GM12878 (cell line): Measurements from ENCODE around the gene CABLES1. TPM values are rescaled to one million over a fixed set of nuclear protein-coding genes. Genes with fewer than 3 reads are reported as not detected.

Experiments
- ATAC-seq: fragments of 200-7000 bp; cut with Tn5 transposase; 3 replicates; pipeline ENCODE4 v1.9.1; 2020; ENCODE audit warnings: mild to moderate bottlenecking, moderate library complexity
- BruUV-seq: library from RNA; stranded (reverse); fragments of 400-500 nt; replicated peaks from 2 replicates; lab custom pipeline; 2021; lab: Mats Ljungman, UMichigan
- CTCF ChIA-PET: fragments of 300-600 bp; sonication (Branson Sonifier 250); formaldehyde crosslinking; extraction: SDS; loops from one replicate; lab custom pipeline; 2021; ENCODE audit warnings: inconsistent platforms; lab: Yijun Ruan, JAX
- POLR2A ChIA-PET: fragments of 350-600 bp; formaldehyde crosslinking; extraction: SDS; loops from one replicate; lab custom pipeline; 2021; ENCODE audit warnings: inconsistent platforms; lab: Charles Lee
- RAD21 ChIA-PET: fragments of 300-600 bp; sonication (Branson Sonifier 250); formaldehyde crosslinking; loops from one replicate; lab custom pipeline; 2023; ENCODE audit warnings: antibody characterized with exemption; ENCODE audit not compliant: unreplicated experiment; lab: Charles Lee
- SMC1A ChIA-PET: fragments of 300-600 bp; sonication (Branson Sonifier 250); formaldehyde crosslinking; loops from one replicate; lab custom pipeline; 2023; ENCODE audit not compliant: unreplicated experiment, uncharacterized antibody; lab: Charles Lee
- DNase-seq: peaks from one replicate; pipeline ENCODE4 v3.0.0-alpha.2; 2011; ENCODE audit warnings: low read depth, low spot score
- FAIRE-seq: peaks from 3 replicates; lab custom pipeline; 2011; peaks lifted over from hg19 to GRCh38; lab: Jason Lieb, UNC
- H2AFZ ChIP-seq: 2 replicates; pipeline ENCODE4 v1.6.0; 2011; ENCODE audit warnings: low read depth, low read length, control low read depth; ENCODE audit not compliant: control insufficient read depth
- H3K27ac ChIP-seq: 2 replicates; pipeline ENCODE4 v1.5.1; 2011; ENCODE audit warnings: control low read depth; ENCODE audit not compliant: control insufficient read depth, insufficient read depth
- H3K27me3 ChIP-seq, 2 experiments: replicated peaks in 1 of 2; 2 replicates each; pipeline versions ENCODE4 v1.6.0 to v1.6.1; 2011; ENCODE audit warnings: low read length in 1 of 2; ENCODE audit not compliant: control insufficient read depth in 2 of 2, insufficient read depth in 2 of 2
- H3K36me3 ChIP-seq, 2 experiments: 2 replicates each; pipeline ENCODE4 v1.5.1; 2011; ENCODE audit warnings: low read length in 1 of 2; ENCODE audit not compliant: control insufficient read depth in 2 of 2, insufficient read depth in 2 of 2
- H3K4me1 ChIP-seq: 2 replicates; pipeline ENCODE4 v1.6.1; 2011; ENCODE audit warnings: mild to moderate bottlenecking, low read length, moderate library complexity, mixed read lengths; ENCODE audit not compliant: control insufficient read depth, insufficient read depth
- H3K4me2 ChIP-seq: 2 replicates; pipeline ENCODE4 v1.6.0; 2011; ENCODE audit warnings: control low read depth; ENCODE audit not compliant: control insufficient read depth, insufficient read depth
- H3K4me3 ChIP-seq: fragments of 200-600 bp; sonication (generic); 2 replicates; pipeline ENCODE4 v1.5.1; 2016
- H3K79me2 ChIP-seq: 2 replicates; pipeline ENCODE4 v1.6.0; 2011; ENCODE audit warnings: low read length; ENCODE audit not compliant: control insufficient read depth, insufficient read depth
- H3K9ac ChIP-seq: 2 replicates; pipeline ENCODE4 v1.8.0; 2011; ENCODE audit warnings: low read length, control low read depth, mixed read lengths; ENCODE audit not compliant: control insufficient read depth, insufficient read depth
- H3K9me3 ChIP-seq: replicated peaks from 3 replicates; pipeline ENCODE4 v1.5.1; 2011; ENCODE audit warnings: mild to moderate bottlenecking, low read length; ENCODE audit not compliant: control insufficient read depth, insufficient read depth
- H4K20me1 ChIP-seq: 2 replicates; pipeline ENCODE4 v1.6.0; 2011; ENCODE audit not compliant: control insufficient read depth, insufficient read depth
- BCL11A ChIP-seq: IDR thresholded peaks from 2 replicates; pipeline ENCODE4 v1.6.1; 2011; ENCODE audit warnings: low read depth, low read length
- BMI1 ChIP-seq: fragments of 450-650 bp; IDR thresholded peaks from 2 replicates; pipeline ENCODE4 v1.6.1; 2016; ENCODE audit warnings: mild to moderate bottlenecking, moderate library complexity, borderline replicate concordance
- ETV6 ChIP-seq, 2 experiments: fragments of 450-650 bp in 1 of 2; IDR thresholded peaks in 1 of 2; conservative IDR thresholded peaks in 1 of 2; 2 replicates each; pipeline ENCODE4 v1.6.1; 2014; ENCODE audit warnings: antibody characterized with exemption in 1 of 2, borderline replicate concordance in 1 of 2, low read depth in 1 of 2, mild to moderate bottlenecking in 1 of 2, moderate library complexity in 1 of 2
- HDAC2 ChIP-seq: fragments of 200-600 bp; sonication (generic); IDR thresholded peaks from 2 replicates; pipeline ENCODE4 v1.6.1; 2017
- IRF4 ChIP-seq: IDR thresholded peaks from 2 replicates; pipeline ENCODE4 v1.6.1; 2011; ENCODE audit warnings: low read depth, low read length
- IRF5 ChIP-seq: fragments of 450-650 bp; IDR thresholded peaks from 2 replicates; pipeline ENCODE4 v1.6.1; 2017; ENCODE audit warnings: borderline replicate concordance
- LARP7 ChIP-seq: fragments of 450-650 bp; IDR thresholded peaks from 2 replicates; pipeline ENCODE4 v1.6.1; 2017; ENCODE audit warnings: mild to moderate bottlenecking
- NFIC ChIP-seq: IDR thresholded peaks from 2 replicates; pipeline ENCODE4 v1.6.1; 2012; ENCODE audit warnings: low read depth, mild to moderate bottlenecking, inconsistent platforms, low read length, moderate library complexity
- NFYA ChIP-seq: IDR thresholded peaks from 2 replicates; pipeline ENCODE4 v1.6.1; 2011; ENCODE audit warnings: low read depth, mild to moderate bottlenecking, low read length, improper control_type of control experiment, borderline replicate concordance
- NRF1 ChIP-seq: conservative IDR thresholded peaks from 2 replicates; pipeline ENCODE4 v1.6.1; 2011; ENCODE audit warnings: mild to moderate bottlenecking, low read depth, low read length, improper control_type of control experiment
- RAD21 ChIP-seq: IDR thresholded peaks from 2 replicates; pipeline ENCODE4 v1.6.1; 2011; ENCODE audit warnings: mild to moderate bottlenecking, low read depth, low read length, moderate library complexity; ENCODE audit not compliant: insufficient read depth
- RAD51 ChIP-seq: fragments of 450-650 bp; IDR thresholded peaks from 2 replicates; pipeline ENCODE4 v1.6.1; 2016; ENCODE audit warnings: moderate library complexity, mild to moderate bottlenecking, inconsistent platforms
- RBBP5 ChIP-seq: fragments of 200-600 bp; sonication (generic); conservative IDR thresholded peaks from 2 replicates; pipeline ENCODE4 v1.6.1; 2016
- SMARCA5 ChIP-seq: fragments of 450-650 bp; IDR thresholded peaks from 2 replicates; pipeline ENCODE4 v1.6.1; 2017; ENCODE audit warnings: mild to moderate bottlenecking
- TBL1XR1 ChIP-seq: IDR thresholded peaks from 2 replicates; pipeline ENCODE4 v1.6.1; 2012; ENCODE audit warnings: low read depth, low read length, improper control_type of control experiment
- TCF12 ChIP-seq: IDR thresholded peaks from 2 replicates; pipeline ENCODE4 v1.6.1; 2011; ENCODE audit warnings: low read depth, mild to moderate bottlenecking, low read length
- TCF3 ChIP-seq: IDR thresholded peaks from 2 replicates; pipeline ENCODE4 v1.6.1; 2012; ENCODE audit warnings: low read depth, mild to moderate bottlenecking, low read length, borderline replicate concordance; ENCODE audit not compliant: insufficient read depth
- ZNF687 ChIP-seq: fragments of 450-650 bp; IDR thresholded peaks from 2 replicates; pipeline ENCODE4 v1.6.1; 2017; ENCODE audit warnings: mild to moderate bottlenecking, moderate library complexity
- WGBS: methylation state at CpG from one replicate; pipeline ENCODE4 v1.1.6; 2016; ENCODE audit warnings: low lambda C conversion rate; ENCODE audit not compliant: insufficient replicate concordance, insufficient coverage; ENCODE audit errors: missing lambda C conversion rate; 5-methylcytosine and 5-hydroxymethylcytosine counted together
- in situ Hi-C: fragments of 300-500 bp; cut with MboI; formaldehyde crosslinking; loops from 9 replicates; pipeline ENCODE4 v1.14.3; 2018; ENCODE audit warnings: mixed read lengths
- intact Hi-C: fragments of 100-400 bp; cut with micrococcal nuclease; formaldehyde crosslinking; loops from one replicate; pipeline ENCODE4 v1.14.2; 2022; ENCODE audit not compliant: unreplicated experiment
- polyA plus RNA-seq, 11 experiments: library from polyadenylated mRNA; depleted of rRNA in 4 of 11; unstranded in 6 of 11; stranded (reverse) in 5 of 11; fragments of >200 nt; fragmentation: Nextera tagmentation in 4 of 11; fragmentation: Illumina TruSeq in 1 of 11; extraction: Ambion mirVana in 4 of 11; extraction: Trizol in 1 of 11; gene quantifications; 1 replicate in 1 of 11; 2 replicates in 10 of 11; pipeline versions ENCODE4 v1.2.1 to v1.2.3, GENCODE V29; 2011 to 2016; ENCODE audit warnings: inconsistent platforms in 2 of 11, missing spikeins in 2 of 11, low read depth in 1 of 11
- total RNA-seq, 4 experiments: library from RNA; depleted of rRNA in 3 of 4; stranded (reverse); fragments of >200 nt in 3 of 4; fragmentation: Illumina TruSeq in 1 of 4; extraction: Trizol in 1 of 4; gene quantifications; 2 replicates each; pipeline versions ENCODE4 v1.2.1 to v1.2.3, GENCODE V29; 2013 to 2021

The CABLES1 gene
- total and polyA plus RNA-seq, 10 of the 15 experiments (the other 5 are each of a cell fraction or from before 2014, with no cell fraction given) = 2.9 to 27.2 (median 8.2) TPM

- H3K9me3 ChIP-seq = no peaks in the 10 kb centered on the region
- H2AFZ ChIP-seq = no peak overlapping the region
- POLR2A ChIA-PET = interaction anchor here (0.7 kb wide), 1 partner anchor 121 kb away, joined by 3 read pairs; no protein-coding TSS in a partner anchor
- BruUV-seq = no TSS peak
- no peak overlapping the region for H3K9ac ChIP-seq
- RAD21 ChIA-PET = interaction anchor here (0.9 to 2.1 kb wide), 7 partner anchors 11 to 152 kb away, joined by 3 to 6 read pairs (median 3); no protein-coding TSS in a partner anchor
- H3K4me3 ChIP-seq = no peak overlapping the region
- ATAC-seq = peak; percentile 96
- no peak overlapping the region for H3K4me2 ChIP-seq
- FAIRE-seq = no peak
- SMC1A ChIA-PET = interaction anchor here (0.7 to 1.5 kb wide), 3 partner anchors 42 to 150 kb away, joined by 3 to 4 read pairs (median 3); no protein-coding TSS in a partner anchor
- WGBS = 0% methylated on average over 2 of the region's 2 CpGs
- in situ Hi-C loops (no loop called here), intact Hi-C loops (loop anchor here (1.0 to 2.0 kb wide), 2 partner anchors 42 to 47 kb away; no protein-coding TSS in a partner anchor)
- no peak overlapping the region for H3K27ac ChIP-seq
- H3K4me1 ChIP-seq = no peaks in the 10 kb centered on the region
- no peaks in the 10 kb centered on the region for H3K79me2 ChIP-seq
- no peaks in the 10 kb centered on the region for H3K27me3 ChIP-seq
- CTCF ChIA-PET = no interaction called here
- no peaks in the 10 kb centered on the region for H3K36me3 ChIP-seq
- no peaks in the 10 kb centered on the region for H4K20me1 ChIP-seq
- DNase-seq = peak; percentile 86
- TF ChIP-seq BMI1 (peak; percentile 62; the same call in 1 of the 2 replicates), NFYA (no peak), LARP7 (no peak), SMARCA5 (no peak), ZNF687 (peak; percentile 64; the same call in 1 of the 2 replicates), HDAC2 (no peak), BCL11A (peak; percentile 73; the same call in 1 of the 2 replicates), RAD21 (no peak), RBBP5 (no peak), TCF3 (no peak), TCF12 (no peak), RAD51 (peak; percentile 57; the same call in 1 of the 2 replicates), NFIC (no peak), IRF5 (no peak), NRF1 (no peak), ETV6 (conservative IDR thresholded peaks at IDR 0.05 in 1 of 2, IDR thresholded peaks at IDR 0.05 in 1 of 2; ENCODE audit: borderline replicate concordance in 1 of 2, low read depth in 1 of 2) (no peak), TBL1XR1 (no peak), IRF4 (no peak)
Observed at GRCh38 chr18:23283916-23284430, 148.7 kb downstream of the CABLES1 start.
